ENCODE data around the gene AKT1S1.
A peak's percentile ranks its signal among the peaks of the same experiment; 100 is the strongest.
"Not testable (repeated sequence)": the region's sequence is repeated elsewhere in the genome, so short reads cannot be mapped to it uniquely, and the experiment has no call there.

The AKT1S1 gene

DNA sequence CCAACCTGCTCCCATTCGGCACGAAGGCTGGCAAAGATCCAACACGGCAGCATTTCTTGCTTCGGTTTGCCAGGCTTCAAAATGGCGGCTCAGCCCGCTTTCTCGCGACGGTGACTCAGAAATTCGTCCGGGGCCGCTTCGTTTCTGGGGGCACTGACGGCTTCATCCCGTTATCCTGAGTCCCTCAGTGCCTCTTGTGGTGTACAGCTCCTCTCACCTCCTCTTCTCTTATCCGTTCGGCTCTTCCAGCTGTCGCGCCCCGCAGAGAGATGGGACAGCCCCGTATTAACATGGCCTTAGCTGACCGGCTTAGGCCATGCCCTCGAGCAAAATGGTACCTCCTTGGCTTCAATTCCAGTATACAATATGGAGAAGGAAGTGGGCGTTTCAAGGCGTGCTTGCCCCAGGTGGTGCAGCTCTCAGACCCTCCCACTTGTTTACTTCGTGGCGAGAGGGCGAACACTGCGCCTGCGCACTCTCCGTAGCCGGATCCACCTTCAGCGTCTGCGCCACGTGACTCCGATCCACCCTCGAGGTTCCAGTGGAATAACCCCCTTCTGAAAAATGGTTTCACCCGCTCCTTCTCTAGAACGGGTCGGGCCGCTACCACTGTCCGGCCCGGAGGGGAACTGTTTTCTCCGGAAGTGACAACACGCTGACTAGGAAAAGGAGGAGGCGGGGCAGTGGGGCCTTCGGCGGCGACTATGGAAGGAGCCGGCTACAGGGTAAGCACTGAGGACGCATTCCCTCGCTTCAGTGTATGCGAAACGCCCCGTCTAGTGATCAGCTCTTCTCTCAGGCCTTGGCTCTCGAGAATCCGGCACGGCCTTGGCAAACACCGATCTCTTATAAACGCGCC, at the start of gene AKT1S1, which contains the start of gene TBC1D17:
AKT1S1 (minus strand) TSS at position 336 of the 859 bp plus-strand sequence. CDS start 4,060 bp downstream, outside the sequence.
TBC1D17 (plus strand) TSS at position 683 of the 859 bp plus-strand sequence; CDS start at position 705, 22 bp downstream.
- peak; percentile 99 for DNase-seq

DNA sequence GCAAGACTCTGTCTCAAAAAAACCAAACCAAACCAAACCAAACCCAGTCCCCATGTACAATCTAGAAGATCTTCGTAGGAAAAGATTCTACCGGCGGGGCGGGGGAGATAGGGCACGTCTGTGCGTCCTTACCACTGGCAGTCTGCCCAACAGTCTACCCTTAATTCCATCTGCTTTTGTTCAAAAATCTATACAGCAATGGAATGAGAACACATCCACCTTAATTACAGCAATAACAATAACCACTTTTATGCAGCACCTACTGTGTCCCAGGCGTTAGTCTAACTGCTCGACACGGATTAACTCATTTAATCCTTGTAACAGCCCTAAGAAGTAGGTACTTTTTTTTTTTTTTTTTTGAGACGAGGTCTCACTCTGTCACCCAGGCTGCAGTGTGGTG, 49.4 kb upstream of the AKT1S1 start:
- DNase-seq = no peak

DNA sequence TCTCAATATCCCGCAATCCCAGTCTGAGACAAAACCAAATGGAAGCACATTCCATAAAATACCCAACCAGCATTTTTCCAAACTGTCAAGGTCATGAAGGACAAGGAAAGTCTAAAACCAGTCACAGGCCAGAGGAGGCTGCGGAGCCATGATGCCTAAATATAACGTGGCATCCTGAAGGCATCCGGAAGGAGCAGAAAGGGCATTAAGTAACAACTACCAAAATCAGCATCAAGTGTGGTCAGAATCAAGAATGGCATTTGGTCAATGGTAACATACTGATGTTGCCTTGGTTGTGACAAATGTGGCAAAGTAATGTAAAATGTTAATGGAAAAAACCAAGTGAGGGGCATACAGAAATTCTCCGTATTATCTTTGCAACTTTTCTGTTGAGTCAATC, 48.3 kb upstream of the AKT1S1 start:
- no peak for DNase-seq

DNA sequence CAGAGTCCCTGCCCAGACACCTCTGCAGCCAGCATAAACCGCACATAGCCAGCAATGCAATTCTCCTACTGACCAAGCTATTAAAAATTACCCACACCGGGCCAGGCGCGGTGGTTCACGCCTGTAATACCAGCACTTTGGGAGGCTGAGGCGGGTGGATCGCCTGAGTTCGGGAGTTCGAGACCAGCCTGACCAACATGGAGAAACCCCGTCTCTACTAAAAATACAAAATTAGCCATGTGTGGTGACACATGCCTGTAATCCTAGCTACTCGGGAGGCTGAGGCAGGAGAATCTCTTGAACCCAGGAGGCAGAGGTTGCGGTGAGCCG, 47.7 kb upstream of the AKT1S1 start:
- DNase-seq = not testable (repeated sequence)

DNA sequence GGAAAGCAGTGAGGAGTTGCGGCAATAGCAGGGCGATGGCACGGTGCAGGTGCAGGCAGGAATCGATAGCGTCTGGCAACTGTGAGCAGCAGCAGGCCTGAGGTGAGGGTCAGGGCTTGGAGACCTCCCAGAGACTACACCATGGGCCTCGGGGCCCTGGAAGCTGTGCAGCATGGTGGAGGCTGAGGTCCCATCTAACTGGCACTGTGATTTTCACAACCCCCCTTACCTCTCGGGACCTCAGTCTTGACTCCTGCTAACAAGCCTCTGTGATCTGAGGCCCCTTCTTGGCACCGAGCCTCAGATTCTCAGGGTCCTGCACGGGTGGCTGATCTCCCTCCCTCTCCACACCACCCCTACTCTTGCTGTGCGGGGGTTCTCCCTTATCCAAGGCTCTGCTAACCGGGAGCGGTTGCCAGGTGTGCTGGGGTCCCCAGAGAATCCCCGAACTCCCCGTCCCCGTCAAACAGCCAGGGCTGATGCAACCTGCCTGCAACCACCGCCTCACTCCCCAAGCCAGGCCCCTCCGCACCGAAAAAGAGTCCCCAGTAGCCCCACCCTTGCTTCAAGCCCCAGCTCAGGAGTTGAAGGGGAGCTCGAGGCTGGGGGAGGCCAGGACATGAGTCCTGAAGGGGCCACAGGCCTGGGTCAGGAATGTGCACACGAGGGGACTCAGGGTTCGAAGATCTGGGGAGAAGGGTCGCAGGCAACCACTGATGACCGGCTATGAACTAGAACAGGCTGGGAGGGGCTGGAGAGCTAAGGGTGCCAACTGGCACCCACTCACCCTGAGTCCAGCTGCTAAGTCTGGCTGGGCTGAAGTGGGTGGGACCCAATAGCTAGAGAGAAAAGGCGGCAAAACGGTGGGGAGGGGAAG, 47.1 kb upstream of the AKT1S1 start:
- no peak for DNase-seq

DNA sequence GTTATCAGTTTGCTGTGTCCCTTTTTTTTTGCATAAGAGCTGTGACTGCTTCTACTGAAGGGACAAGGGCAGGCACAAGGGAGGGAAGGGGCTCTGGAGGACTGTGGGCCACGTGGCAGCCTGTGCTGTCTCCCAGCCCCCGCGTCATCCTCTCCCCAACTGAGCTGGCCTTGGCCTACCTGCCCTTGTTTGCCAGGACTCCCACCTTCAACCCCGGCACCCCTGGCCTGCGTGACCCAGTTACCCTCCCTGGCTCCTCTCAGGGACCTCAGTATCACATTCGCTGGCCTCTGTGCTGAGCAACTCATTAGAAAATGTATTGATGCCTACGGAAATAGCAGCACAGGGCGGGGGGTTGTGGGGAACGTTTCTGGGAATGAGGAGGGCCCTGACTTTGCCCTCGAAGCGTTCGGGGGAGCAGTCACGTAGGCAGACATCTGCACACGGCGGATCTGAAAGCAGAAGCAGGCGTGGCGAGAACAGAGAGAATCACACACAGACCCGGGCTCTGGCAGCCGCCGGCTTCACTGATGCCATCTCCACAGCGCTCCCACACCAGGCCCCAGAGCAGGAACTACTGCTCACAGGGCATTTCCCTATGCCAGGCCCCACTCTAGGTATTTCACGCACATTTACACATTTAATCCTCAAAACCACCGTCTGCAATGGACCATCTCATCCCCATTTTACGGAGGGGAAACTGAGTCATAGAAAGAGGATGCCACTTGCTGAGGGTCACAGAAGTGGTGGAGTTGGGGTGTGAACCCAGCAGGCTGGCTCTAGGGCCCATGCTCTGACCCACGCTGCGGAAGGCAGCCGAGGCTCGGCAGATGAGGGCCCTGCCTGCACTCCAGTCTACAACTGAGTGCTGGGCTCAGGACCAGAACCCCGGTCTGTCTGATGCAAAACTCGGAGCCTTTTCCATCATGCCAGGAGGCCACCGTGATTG, 46.2 kb upstream of the AKT1S1 start:
- DNase-seq = no peak

DNA sequence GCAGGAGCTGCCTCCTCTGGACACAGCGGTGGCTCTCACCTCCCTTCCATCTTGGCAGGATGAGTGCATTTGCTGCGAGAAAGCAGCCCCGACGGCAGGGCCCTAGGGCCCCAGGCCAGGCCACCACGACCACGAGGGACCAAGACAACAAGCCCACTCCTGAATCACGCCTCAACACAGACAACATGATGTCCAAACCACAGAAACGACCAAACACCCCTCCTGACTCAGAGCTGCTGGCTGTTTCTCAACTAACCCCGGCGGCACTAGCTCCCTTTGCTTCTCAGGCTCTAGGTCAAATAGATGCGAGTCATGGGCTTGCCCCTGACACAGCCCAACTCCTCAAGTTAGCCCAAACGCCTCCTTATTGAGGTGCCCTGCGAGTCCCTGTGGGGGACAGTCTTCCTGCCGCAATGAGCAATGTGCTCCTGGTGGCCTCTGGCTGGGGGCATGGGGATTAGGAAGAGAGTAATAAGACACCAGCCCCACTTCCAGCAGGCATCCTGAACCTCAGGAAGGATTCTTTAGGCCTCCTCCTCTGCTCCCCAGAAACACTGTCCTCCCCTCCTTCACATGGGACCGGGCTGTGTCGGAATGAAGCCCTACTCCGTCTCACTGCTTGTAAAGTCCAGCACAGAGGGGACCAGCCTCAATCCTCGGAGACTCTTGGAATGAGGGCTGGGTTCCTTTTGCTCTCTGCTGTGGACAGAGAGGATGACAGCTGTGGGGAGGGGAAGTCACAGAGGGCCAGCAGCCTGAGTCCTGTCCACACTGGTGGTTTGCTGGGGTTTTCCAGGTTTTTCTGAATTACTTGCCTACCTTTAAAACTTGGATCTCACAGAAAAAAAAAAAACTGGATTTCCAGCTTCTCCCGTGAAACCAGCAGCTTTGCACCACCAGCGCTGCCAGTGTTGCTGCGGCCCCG, 45.0 kb upstream of the AKT1S1 start:
- no peak for DNase-seq

DNA sequence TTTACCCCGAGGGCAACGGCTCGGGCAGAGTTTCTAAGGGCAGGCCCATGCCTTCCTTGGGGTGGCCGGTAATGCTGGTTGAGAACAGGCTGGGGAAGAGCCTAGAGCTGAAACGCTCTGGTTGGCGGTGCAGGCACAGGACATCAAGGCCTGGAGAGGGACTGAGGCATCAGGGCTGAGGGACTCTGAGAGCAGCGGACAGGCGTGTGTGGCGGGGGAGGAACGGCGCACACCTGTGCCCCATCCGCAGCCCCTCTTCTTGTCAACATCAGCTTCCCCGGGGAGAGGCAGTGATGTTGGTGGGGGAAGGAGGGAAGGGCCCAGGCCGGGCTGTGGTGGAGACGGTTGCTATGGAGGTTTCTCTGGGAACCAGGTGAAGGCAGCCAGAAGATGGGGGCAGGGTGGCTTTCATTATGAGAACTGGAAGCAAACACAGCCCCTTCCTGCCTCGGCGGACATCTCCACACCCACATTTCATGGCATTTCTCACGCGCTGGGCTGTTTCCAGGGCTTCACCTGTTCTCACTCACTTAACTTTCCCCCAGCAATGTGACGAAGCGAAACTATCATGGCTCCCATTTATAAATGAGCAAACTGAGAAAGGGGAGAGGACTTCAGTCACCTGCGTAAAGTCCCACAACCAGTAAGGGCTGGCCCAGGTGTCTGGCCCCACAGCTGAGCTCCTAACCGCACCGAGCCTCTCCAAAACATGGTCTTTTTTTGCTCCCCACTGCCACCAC, 43.6 kb upstream of the AKT1S1 start:
- DNase-seq = no peak

DNA sequence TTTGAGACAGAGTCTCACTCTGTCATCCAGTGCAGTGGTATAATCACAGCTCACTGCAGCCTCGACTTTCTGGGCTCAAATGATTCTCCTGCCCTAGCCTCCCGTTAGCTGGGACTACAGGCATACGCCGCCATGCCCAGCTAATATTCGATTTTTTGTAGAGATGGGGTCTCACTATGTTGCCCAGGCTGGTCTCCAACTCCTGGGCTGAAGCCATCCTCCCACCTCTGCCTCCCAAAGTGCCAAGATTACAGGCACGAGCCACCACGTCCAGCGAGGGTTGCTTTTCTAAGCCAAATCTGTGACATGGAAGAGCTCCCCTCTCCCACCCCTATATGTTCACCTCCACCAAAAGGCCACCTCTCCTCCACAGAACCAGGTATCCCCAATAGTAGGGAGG, 40.9 kb upstream of the AKT1S1 start:
- no peak for DNase-seq

DNA sequence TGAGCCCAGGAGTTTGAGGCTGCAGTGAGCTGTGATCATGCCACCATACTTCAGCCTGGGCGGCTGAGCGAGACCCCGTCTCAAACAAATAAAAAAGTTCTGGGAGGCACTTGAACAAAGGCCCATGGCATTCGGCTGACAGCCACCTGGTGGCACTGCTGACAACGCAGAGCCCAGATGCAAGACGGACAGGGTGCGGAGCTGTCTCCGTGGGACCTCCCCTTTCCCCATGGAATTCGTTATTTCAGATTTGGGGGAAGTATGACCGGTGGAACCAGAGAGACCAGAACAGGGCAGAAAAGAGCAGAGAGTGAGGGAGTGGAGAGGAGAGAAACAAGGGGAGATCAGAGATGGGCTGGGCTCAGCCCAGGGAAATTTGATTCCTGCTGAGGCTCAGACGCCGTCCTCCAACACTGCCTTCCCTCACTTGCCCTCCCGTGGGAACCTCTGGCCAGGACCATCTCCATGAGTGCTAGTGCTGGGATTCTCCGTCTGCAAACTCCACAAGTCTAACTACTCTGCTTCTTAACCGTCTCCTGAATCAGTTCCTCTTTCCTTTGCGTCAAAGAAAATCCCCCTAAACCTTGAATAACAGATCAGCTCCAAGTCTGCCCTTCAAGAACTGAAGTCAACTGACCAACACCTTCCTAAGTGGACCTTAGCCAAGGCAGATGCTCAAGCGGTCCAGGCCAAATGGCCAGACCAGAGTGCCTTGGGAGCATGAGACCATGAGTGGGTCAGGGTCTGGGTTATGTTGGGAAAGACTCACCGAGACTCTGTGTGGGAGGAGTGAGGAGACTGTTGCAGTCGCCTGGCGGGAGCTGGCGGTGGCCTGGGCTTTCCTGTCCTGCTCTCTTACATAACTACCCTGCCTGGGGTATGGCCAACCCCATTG, 39.9 kb upstream of the AKT1S1 start:
- no peak for DNase-seq

DNA sequence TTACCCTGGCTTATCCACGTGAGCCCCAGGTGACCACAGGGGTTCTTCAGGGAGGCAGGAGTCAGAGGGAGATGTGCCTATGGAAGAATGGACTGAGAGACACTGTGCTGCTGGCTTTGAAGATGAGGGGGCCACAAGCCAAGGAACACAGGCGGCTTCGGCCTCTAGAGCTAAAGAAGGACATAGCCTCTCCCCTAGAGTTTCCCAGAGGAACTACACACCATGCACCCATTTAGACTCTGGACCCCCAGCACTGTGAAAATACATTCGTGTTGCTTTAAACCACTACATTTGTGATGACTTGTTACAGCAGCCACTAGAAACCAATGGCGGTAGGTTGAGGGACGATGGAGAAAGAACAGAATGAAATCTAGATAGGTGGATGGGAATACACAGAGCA, 38.1 kb upstream of the AKT1S1 start:
- no peak for DNase-seq

DNA sequence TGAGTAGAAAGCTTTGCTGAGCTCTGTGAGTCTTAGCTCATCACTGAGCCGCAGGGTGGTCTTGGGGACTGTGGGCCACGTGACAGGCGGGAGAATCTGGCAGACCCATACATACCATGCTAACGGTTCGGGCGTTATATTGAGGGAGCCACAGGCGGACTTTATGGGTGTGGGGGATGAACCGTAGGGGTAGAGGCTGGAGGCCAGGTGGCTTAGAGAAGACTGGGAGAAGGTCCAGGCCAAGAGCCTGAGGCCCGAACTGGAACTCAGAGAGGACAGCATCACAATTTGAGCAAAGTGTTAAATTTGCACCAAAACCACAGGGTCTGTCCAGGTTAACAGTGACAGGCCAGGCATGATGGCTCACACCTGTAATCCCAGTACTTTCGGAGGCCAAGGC, 36.6 kb upstream of the AKT1S1 start:
- no peak for DNase-seq

DNA sequence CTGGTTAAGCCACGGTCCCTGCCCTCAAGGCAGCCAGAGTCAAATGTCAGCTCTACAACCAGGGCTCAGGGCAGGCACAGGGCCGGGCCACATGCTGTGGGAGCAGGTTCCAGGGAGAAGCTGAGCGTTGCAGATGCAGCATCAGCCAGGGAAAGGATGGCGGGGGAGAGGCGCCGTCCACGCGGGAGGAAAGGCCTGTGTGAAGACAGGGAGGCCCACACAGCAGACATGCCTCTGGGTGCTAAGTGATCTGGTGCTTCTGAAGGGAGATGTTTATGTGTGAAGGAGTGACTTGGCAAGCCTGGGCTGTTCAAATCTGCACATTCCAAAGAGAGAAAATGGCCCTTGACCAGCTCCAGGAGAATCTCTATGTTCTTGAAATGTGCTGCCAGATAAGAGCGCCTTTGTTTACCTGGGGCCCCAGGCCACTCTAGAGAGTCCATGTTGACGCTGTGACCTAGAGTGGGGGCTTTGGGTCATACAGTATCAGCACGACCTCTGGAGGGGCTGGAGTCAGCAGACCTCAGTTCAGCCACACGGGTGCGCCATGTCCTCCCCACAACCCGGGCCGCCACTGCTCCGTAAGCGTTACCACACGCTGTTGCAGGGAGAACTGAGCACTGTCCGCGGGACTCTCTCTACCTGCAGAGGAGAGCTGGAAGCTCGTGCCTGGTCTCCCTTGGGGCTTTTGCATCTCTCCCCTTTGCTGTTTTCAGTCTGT, 36.0 kb upstream of the AKT1S1 start:
- no peak for DNase-seq

DNA sequence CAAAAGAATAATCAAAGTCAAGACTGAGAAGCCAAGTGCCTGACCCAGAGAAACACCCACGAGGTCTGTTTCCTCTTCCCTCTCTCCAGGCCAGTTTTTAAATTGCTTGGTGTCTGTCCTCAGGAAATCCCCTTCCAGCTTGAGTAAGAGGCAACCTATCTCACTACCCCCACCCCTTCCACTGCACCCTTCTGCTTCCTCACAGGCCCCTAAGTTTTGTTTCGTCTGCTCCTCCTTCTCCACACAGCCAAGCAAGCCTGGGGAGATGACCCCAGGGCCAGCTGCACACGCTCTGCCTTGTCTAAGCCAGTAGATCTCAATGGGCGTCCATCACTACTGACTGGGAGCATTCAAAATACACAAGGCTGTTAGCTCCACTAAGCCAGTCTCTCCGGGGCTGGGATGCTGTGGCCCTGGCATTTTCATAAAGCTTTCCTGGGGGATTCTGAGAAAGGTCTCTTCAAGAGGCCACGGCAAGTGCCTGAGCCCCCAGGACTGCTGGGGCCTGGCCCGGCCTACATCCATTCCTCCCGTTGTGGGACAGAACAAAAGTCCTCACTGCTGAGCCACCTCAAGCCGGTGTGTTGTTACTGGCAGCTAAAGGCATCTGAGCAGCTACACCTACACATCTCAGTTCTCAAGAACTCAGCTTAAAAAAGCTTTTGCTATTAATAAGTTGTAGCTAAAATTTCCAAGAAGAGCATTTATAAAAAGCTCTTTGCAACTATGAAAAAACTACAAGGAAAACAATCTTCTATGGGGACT, 34.4 kb upstream of the AKT1S1 start:
- DNase-seq = no peak

DNA sequence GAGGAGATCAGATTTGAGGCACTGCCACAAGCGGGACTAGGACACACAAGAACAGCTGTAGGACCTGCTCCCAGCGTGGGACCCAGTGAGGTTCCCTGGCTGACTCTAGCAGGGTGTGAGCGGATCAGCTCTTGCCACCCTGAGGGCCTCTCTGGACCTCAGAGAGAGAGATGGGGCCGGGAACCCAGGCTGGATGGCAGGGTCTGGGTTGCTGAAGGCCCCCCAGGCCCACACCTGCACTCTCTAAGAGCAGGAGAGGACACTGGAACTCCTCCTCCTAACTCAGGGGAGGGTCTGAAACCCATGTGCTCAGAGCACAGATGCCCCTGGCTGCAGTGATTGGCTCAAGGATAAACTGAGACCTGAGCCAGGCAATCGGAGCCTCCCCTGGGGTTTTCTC, 33.0 kb upstream of the AKT1S1 start:
- DNase-seq = no peak

DNA sequence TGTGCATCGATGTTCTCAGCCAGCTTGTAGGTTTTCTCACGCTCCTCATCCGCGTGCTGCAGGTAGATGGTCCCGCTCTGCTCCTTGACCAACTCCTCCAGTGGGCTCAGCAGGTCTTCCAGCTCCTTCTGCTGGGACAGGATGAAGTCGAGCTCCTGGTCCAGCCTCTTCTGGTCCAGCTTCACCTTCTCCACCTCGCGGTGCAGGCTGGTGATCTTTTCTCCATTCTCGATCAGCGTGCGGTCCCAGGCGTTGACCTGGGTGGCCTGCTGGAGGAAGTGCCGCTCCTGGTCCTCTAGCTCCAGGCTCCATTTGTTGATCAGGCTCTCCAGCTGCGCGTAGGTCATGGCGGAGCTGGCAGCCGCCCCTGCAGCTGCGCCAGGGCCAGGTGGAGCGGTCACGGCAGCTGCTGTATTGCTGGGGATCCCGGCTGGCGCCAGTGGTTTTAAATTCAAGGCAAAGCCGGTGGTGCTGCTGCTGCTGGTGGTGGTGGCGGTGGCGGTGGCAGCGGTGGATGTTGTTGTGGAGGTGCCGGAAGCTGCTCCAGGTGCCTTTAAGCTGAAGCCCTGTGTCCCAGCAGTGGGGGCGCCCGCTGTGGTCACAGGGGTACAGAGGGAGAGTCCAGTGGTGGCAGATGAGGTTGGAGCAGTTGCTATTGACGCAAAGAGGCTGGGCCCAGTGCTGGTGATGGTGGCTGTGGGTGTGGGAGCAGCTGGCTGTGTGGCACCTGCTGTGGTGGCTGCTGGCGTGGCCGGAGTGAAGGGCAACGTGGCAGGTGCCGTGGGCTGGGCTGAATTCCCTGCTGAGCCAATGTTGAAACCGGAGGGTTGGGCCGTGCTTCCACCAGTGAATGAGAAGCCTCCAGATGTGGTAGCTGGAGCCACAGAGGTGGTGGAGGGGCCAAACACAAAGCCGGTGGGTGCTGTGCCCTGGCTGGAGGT, 31.6 kb upstream of the AKT1S1 start:
- DNase-seq = no peak

All from NCI-H524 treated with DMSO at 0.1 percent for 48 hours (cell line).